SU-DHL-6 (cell line): Measurements from ENCODE around the gene CSNK1A1.

Experiments used
- EZH2phosphoT487 ChIP-seq: fragments of 200-600 bp; sonication (generic), shearing (Covaris generic); conservative IDR thresholded peaks from 2 replicates; pipeline ENCODE4 v1.6.1; 2018; ENCODE audit warnings: mild to moderate bottlenecking, antibody characterized with exemption, low read length, moderate library complexity, mixed read lengths
- TF ChIP-seq, protein P1 (sequence below): fragments of 200-600 bp; sonication (generic); IDR thresholded peaks from one replicate; pipeline ENCODE4 v1.5.1; 2017; ENCODE audit warnings: antibody characterized with exemption, mild to moderate bottlenecking, low read length, moderate library complexity; ENCODE audit not compliant: insufficient read depth, poor library complexity, severe bottlenecking

DNA sequence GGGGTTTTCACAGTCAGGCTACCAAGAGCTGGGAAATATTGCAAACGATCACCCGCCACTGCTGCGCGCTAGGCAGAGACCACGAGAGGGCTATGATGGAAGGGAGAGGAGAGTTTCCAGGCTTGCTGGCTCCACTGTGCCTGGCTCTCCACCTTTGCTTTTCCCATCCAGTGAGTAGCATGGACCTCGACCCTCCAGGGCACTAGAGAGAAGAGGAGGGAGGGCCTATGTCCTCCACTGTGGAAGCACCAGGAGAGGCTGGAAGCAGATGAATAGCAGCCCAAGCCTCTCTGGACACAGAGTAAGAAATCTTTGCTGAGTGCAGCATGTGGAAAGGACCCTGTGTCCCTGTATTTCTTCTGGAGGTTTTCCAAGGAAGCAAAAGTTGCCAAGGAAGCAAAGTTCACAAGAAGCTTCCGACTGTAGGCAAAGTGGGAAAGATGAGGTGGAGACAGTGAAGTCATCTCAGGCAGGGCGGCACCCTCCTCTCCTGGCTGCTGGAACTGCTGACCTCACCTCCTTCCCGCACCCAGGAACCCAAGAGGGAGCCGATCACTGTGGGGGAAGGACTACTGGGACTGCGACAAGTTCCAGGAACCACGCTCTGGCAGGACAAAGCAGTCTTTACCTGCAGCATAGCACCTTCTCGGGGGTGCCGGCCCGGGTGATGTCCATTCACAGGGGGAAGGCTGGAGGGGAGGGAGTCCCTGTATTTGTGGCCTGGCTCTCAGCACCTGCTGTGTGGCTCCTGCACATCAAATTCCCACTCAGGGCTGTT, 79.6 kb downstream of the CSNK1A1 start:
- TF ChIP-seq, protein P1, sequence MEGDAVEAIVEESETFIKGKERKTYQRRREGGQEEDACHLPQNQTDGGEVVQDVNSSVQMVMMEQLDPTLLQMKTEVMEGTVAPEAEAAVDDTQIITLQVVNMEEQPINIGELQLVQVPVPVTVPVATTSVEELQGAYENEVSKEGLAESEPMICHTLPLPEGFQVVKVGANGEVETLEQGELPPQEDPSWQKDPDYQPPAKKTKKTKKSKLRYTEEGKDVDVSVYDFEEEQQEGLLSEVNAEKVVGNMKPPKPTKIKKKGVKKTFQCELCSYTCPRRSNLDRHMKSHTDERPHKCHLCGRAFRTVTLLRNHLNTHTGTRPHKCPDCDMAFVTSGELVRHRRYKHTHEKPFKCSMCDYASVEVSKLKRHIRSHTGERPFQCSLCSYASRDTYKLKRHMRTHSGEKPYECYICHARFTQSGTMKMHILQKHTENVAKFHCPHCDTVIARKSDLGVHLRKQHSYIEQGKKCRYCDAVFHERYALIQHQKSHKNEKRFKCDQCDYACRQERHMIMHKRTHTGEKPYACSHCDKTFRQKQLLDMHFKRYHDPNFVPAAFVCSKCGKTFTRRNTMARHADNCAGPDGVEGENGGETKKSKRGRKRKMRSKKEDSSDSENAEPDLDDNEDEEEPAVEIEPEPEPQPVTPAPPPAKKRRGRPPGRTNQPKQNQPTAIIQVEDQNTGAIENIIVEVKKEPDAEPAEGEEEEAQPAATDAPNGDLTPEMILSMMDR = no peak
- TF ChIP-seq EZH2phosphoT487 = no peak
